Liver (tissue), 3 donors: ENCODE data around the gene C1orf21.

ENCODE experiments used
- CTCF ChIP-seq: fragments of 150-350 bp; IDR thresholded peaks from 2 replicates; pipeline ENCODE4 v1.5.1; 2017; ENCODE audit warnings: improper control_type of control experiment, low read depth, low read length; ENCODE audit not compliant: missing input control
- NR2F2 ChIP-seq: IDR thresholded peaks from 2 replicates; pipeline ENCODE4 v1.6.1; 2016; ENCODE audit warnings: antibody characterized with exemption
- RAD21 ChIP-seq, 2 donors: IDR thresholded peaks; 2 replicates each; pipeline ENCODE4 v1.6.1; 2016; ENCODE audit warnings: antibody characterized with exemption in 2 of 2, mild to moderate bottlenecking in 2 of 2
- YY1 ChIP-seq: IDR thresholded peaks from 2 replicates; pipeline ENCODE4 v1.6.1; 2016; ENCODE audit warnings: antibody characterized with exemption, mild to moderate bottlenecking
- TF ChIP-seq, protein P1 (sequence below): IDR thresholded peaks from 2 replicates; pipeline ENCODE4 v1.6.1; 2016; ENCODE audit warnings: antibody characterized with exemption
- TF ChIP-seq, protein P2 (sequence below): IDR thresholded peaks from 2 replicates; pipeline ENCODE4 v1.6.1; 2016; ENCODE audit warnings: antibody characterized with exemption
- donor health status: healthy.
- donor health status: healthy.

- TF ChIP-seq CTCF, result no peak
- TF ChIP-seq, protein P1, sequence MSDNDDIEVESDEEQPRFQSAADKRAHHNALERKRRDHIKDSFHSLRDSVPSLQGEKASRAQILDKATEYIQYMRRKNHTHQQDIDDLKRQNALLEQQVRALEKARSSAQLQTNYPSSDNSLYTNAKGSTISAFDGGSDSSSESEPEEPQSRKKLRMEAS, result no peak
- no peak for TF ChIP-seq RAD21 (IDR thresholded peaks at IDR 0.05)
- TF ChIP-seq YY1, result no peak
- TF ChIP-seq, protein P2, sequence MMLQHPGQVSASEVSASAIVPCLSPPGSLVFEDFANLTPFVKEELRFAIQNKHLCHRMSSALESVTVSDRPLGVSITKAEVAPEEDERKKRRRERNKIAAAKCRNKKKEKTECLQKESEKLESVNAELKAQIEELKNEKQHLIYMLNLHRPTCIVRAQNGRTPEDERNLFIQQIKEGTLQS, result no peak
- TF ChIP-seq NR2F2, result no peak
These were observed 34.1 kb upstream of the C1orf21 start for GRCh38 chr1:184352776-184353175.
